Epithelial cell of proximal tubule (primary cell): ENCODE data around the gene NCAPD3. TPM values are rescaled to one million over a fixed set of nuclear protein-coding genes. Genes with fewer than 3 reads are reported as not detected.

Source experiments
- DNase-seq: peaks from one replicate; pipeline ENCODE4 v3.0.0-alpha.2; 2011; ENCODE audit warnings: low read depth
- H3K4me3 ChIP-seq: 2 replicates; pipeline ENCODE4 v1.5.1; 2011; ENCODE audit warnings: low read depth, mild to moderate bottlenecking, low read length
- CTCF ChIP-seq: conservative IDR thresholded peaks from 2 replicates; pipeline ENCODE4 v1.5.1; 2012; ENCODE audit warnings: low read depth, mild to moderate bottlenecking, low read length
- total RNA-seq: library from RNA; depleted of rRNA; stranded (reverse); fragments of >200 nt; gene quantifications from 2 replicates; pipeline ENCODE4 v1.2.3, GENCODE V29; 2015

NCAPD3 gene
- total RNA-seq, 1 donor from 2014 or later = 16.2 TPM

GRCh38 chr11:134250675-134251074 is 26.9 kb upstream of the NCAPD3 start:
- no peak overlapping the region for H3K4me3 ChIP-seq
- TF ChIP-seq CTCF = no peak
- DNase-seq = no peak

- H3K4me3 ChIP-seq = no peak overlapping the region
- no peak for TF ChIP-seq CTCF
- no peak for DNase-seq
Observed at GRCh38 chr11:134250246-134250645, 26.5 kb upstream of the NCAPD3 start.

GRCh38 chr11:134248910-134249480 is 25.2 kb upstream of the NCAPD3 start:
- H3K4me3 ChIP-seq = no peak overlapping the region
- no peak for DNase-seq
- no peak for TF ChIP-seq CTCF

- H3K4me3 ChIP-seq = no peak overlapping the region
- no peak for TF ChIP-seq CTCF
- no peak for DNase-seq
Observed at GRCh38 chr11:134246678-134247077, 22.9 kb upstream of the NCAPD3 start.

- DNase-seq = no peak
- no peak for TF ChIP-seq CTCF
- no peak overlapping the region for H3K4me3 ChIP-seq
Observed at GRCh38 chr11:134246100-134246499, 22.3 kb upstream of the NCAPD3 start.

- no peak for DNase-seq
- H3K4me3 ChIP-seq = no peak overlapping the region
- TF ChIP-seq CTCF = no peak
Observed at GRCh38 chr11:134245434-134245833, 21.7 kb upstream of the NCAPD3 start.

- TF ChIP-seq CTCF = peak; percentile 62
- no peak overlapping the region for H3K4me3 ChIP-seq
- DNase-seq = no peak
Observed at GRCh38 chr11:134244593-134244992, 20.8 kb upstream of the NCAPD3 start.
